Fibroblast of the aortic adventitia (primary cell): ENCODE measurements around the gene LIN37. TPM values are rescaled to one million over a fixed set of nuclear protein-coding genes. Genes with fewer than 3 reads are reported as not detected.
A peak's percentile ranks its signal among the peaks of the same experiment; 100 is the strongest.
"Not testable (repeated sequence)": the region's sequence is repeated elsewhere in the genome, so short reads cannot be mapped to it uniquely, and the experiment has no call there.

Experiments used
- DNase-seq: peaks from one replicate; pipeline ENCODE4 v3.0.0-alpha.2; 2010; ENCODE audit warnings: low read depth
- H3K4me3 ChIP-seq: 2 replicates; pipeline ENCODE4 v1.5.1; 2011; ENCODE audit warnings: low read depth, mild to moderate bottlenecking, control low read depth, low read length, moderate library complexity
- total RNA-seq: library from RNA; depleted of rRNA; stranded (reverse); fragments of >200 nt; gene quantifications from 2 replicates; pipeline ENCODE4 v1.2.3, GENCODE V29; 2012; ENCODE audit warnings: low replicate concordance
- TF ChIP-seq, protein P1 (sequence below): IDR thresholded peaks from 2 replicates; pipeline ENCODE4 v1.5.1; 2011; ENCODE audit warnings: mild to moderate bottlenecking, low read length, control low read depth, inconsistent platforms; ENCODE audit not compliant: insufficient read depth

LIN37 gene
- total RNA-seq, 1 donor = 15.3 TPM

DNA sequence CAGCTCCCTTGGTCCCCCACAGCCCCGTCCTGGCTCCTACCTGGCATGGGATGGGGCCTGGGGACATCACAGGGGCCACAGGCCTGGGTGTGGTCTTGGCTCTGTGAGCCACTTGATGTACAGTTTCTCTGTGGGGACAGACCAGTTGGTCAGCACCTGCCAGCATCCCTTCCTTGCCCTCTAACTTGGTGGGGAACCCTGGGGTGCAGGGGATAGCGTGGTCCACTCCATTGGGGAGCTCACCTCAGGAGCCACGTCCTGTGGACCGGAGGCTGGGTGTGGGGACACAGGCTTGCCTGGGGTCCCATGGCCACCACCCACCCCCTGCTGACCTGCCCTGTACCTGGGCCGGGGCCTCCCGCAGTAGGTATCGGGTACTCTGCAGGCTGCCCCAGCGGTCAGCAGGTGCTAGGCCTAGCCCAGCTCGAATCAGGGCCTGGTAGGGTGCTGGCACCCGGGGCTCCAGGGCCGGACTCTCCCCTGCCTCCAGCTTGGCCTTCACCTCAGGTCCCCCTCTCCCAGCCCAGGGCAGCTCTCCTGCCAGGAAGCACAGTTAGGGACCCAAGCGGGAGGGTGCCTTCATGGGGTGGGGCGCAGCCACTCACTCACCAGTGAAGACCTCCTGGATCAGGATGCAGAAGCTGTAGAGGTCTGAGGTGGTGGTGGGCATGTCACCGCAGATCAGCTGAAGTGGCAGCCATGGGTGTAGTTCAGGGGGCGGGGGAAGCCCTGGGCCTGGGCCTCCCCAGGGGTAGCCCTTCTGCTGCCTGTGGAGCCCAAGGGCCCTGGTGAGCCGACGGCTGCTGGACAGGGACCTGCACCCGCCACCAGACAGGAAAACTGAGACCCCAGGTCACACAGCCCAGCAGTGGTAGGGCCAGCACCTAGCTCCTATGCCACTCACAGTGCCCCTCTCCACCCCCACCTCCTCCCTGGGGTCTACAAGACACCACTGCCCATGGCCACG is 41.9 kb downstream of the LIN37 start:
- H3K4me3 ChIP-seq = no peak overlapping the region
- DNase-seq = no peak
- TF ChIP-seq, protein P1, sequence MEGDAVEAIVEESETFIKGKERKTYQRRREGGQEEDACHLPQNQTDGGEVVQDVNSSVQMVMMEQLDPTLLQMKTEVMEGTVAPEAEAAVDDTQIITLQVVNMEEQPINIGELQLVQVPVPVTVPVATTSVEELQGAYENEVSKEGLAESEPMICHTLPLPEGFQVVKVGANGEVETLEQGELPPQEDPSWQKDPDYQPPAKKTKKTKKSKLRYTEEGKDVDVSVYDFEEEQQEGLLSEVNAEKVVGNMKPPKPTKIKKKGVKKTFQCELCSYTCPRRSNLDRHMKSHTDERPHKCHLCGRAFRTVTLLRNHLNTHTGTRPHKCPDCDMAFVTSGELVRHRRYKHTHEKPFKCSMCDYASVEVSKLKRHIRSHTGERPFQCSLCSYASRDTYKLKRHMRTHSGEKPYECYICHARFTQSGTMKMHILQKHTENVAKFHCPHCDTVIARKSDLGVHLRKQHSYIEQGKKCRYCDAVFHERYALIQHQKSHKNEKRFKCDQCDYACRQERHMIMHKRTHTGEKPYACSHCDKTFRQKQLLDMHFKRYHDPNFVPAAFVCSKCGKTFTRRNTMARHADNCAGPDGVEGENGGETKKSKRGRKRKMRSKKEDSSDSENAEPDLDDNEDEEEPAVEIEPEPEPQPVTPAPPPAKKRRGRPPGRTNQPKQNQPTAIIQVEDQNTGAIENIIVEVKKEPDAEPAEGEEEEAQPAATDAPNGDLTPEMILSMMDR = no peak

DNA sequence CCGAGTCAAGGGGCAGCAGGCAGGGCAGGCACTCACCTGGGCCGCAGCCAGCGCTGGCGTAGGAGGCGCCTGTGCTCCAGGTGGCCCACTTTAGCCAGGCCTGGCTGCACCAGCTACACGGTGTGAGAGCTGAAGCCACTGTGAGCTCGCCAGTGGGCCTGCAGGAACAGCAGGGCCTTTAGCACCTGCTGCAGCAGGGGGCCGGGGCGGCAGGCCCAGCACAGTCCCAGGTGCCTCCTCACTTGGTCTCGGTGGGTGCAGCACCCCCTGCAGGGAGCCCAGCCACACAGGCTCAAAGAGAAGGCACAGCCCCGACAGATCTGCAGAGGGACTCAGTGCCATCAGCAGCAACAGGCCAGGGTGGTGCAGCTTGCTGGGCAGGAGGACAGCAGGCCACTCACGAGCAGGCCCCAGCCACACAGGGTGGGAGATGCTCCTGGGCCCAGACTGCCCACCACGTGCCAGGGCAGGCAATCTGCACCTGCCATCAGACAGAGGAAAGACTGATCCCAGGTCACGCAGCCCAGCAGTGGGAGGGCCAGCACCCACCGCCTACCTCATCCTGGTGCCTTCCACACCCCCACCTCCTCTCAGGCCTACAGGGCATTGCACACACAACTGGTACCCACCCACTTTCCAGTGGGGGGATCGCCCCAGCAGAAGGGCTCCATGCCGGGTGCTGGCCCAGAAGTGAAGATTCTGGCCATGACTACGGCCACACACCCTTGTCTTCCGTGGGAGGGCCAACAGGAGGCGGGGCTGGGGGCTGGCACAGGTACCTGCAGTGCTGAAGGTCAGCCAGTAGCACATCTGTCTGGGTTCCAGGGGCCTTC is 42.8 kb downstream of the LIN37 start:
- TF ChIP-seq, protein P1 = no peak
- DNase-seq = no peak
- no peak overlapping the region for H3K4me3 ChIP-seq

DNA sequence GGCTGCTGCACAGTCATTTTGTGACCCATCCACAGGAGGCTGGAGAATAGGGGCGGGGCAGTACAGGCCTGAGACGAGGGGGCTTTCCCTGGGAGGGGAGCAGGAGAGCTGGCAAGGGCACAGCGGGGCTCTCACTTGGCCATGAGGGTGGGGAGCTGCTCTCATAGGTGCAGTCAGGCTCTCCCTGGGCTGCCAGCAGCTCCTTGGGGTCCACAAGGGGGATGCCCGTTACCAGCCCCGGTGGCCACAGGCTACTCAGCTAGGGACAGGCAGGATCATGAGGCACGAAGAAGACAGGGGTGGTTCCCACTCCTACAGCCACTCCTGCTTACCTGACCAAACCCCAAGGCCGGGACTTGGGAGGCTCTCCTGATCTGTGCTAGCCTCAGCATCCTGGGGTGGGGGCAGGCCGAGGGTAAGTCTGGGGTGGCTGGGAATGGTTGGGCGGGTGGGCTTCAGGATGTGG is 43.5 kb downstream of the LIN37 start:
- H3K4me3 ChIP-seq = no peak overlapping the region
- TF ChIP-seq, protein P1 = no peak
- no peak for DNase-seq

DNA sequence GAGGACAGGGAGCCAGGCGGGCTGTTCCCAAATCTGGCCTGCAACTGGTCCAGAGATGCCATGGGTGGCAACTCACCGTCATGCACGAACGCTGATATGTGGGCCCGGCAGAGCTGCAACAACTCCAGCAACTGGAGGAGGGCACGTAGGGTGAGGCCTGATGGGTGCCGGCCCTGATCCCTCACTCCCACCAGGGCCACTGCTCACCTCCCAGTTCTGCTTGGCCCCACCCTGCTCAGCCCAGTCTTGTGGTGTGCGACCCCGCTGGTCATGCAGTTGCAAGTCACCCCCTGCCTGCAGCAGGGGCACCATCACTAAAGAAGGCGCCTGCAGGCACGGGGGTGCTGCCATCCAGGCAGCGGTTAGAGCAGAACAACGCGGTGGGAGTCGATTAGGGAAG is 43.9 kb downstream of the LIN37 start:
- TF ChIP-seq, protein P1 = no peak

DNA sequence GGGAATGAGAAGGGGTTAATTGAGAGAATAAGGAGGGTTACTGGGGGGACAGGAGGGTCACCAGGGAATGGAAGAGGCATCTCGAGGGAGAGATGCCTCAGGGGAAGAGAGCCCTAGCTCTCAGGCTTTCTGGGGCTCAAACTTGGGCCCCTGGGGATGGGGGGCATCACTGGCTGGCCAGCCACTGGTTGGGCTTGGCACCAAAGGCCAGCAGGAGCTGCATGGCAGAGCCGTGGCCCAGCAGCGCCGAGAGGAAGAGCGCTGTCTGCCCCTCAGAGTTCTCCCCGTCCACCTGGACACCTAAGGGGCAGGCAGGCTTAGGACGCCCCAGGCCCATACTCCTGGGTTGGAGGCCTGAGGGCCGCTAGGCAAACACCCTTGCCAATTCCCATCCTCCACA is 44.5 kb downstream of the LIN37 start:
- no peak overlapping the region for H3K4me3 ChIP-seq
- no peak for DNase-seq
- TF ChIP-seq, protein P1 = no peak

More for the DNA sequence above, 43.9 kb downstream of the LIN37 start:
- no peak for DNase-seq
- H3K4me3 ChIP-seq = no peak overlapping the region

DNA sequence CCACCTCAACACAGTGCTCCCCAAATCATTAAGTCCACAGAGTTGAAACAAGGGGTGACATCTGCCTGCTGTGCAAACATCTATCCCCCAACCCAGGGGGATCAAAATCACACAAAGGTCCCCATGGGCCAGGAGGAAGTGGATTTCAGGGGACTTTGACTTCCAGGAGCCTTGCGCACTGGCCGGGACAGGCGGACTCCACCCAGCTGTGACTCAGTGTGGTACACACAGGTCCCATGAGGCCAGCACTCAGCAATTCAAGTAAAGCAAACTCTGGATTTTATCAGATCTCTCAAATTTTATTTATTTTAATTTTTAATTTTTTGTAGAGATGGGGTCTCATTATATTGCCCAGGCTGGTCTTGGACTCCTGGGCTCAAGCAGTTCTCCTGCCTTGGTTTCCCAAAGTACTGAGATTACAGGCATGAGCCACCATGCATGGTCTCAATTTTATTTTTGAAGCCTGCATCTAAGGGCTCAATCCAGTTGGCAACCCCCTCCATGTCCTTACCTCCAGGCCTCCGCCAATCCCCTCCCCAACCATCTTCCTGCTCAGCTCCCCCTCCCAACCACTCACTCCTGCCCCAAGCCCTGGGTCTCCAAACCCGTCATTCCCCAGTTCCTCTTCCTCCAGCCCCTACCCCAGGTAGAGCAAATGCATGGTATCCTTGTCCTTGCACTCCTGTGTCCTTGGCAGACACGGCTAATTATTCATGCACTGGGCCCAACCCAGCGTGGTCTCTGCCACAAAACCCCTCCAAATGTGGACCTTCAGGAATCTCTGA is 45.2 kb downstream of the LIN37 start:
- peak; percentile 50 for DNase-seq
- no peak overlapping the region for H3K4me3 ChIP-seq
- TF ChIP-seq, protein P1 = no peak

DNA sequence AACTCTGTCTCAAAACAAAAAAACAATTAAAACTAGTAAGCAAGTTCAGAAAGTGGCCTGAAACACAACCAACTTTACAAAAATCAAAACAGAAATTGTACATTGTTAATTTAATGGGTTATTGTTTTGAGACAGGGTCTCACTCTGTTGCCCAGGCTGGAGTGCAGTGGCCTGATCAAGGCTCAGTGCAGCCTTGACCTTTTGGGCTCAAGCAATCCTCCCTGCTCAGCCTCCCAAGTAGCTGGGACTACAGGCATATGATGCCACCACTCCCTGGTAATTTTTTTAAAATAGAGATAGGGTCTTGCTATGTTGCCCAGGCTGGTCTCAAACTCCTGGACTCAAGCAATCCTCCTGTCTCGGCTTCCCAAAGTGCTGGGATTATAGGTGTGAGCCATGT is 47.2 kb downstream of the LIN37 start:
- DNase-seq = not testable (repeated sequence)

More for the DNA sequence above, 47.2 kb downstream of the LIN37 start:
- not testable (repeated sequence) for H3K4me3 ChIP-seq
